NOMO-1 treated with DMSO at 0.1 percent for 48 hours (cell line): ENCODE data around the gene PMP22.
A peak's percentile ranks its signal among the peaks of the same experiment; 100 is the strongest.
"Not testable (repeated sequence)": the region's sequence is repeated elsewhere in the genome, so short reads cannot be mapped to it uniquely, and the experiment has no call there.

Experiments
- DNase-seq: peaks from one replicate; lab custom pipeline; 2025; ENCODE audit not compliant: unreplicated experiment; lab: John Stamatoyannopoulos, UW

PMP22 gene

GRCh38 chr17:15257258-15257788, 7.8 kb downstream of the PMP22 start:
- DNase-seq, result peak; percentile 44

- no peak for DNase-seq
Measured at GRCh38 chr17:15256689-15257088, 8.4 kb downstream of the PMP22 start.

GRCh38 chr17:15255713-15256454, 9.2 kb downstream of the PMP22 start:
- no peak for DNase-seq

- no peak for DNase-seq
Measured at GRCh38 chr17:15250135-15250860, 14.8 kb downstream of the PMP22 start.

GRCh38 chr17:15249487-15249886, 15.6 kb downstream of the PMP22 start:
- DNase-seq, result peak; percentile 26

- DNase-seq, result no peak
Measured at GRCh38 chr17:15247891-15248529, 17.1 kb downstream of the PMP22 start.

- no peak for DNase-seq
Measured at GRCh38 chr17:15245054-15245453, 20.1 kb downstream of the PMP22 start.

- no peak for DNase-seq
Measured at GRCh38 chr17:15240644-15241043, 24.5 kb downstream of the PMP22 start.

GRCh38 chr17:15239491-15239890, 25.6 kb downstream of the PMP22 start:
- no peak for DNase-seq

- no peak for DNase-seq
Measured at GRCh38 chr17:15238676-15239422, 26.3 kb downstream of the PMP22 start.

- DNase-seq, result peak; percentile 93
Measured at GRCh38 chr17:15238057-15238456, 27.1 kb downstream of the PMP22 start.

- no peak for DNase-seq
Measured at GRCh38 chr17:15237106-15237425, 28.1 kb downstream of the PMP22 start.

- peak; percentile 84 for DNase-seq
Measured at GRCh38 chr17:15236281-15237105, 28.6 kb downstream of the PMP22 start.

GRCh38 chr17:15233971-15234370, 31.2 kb downstream of the PMP22 start:
- no peak for DNase-seq

- peak; percentile 59 for DNase-seq
Measured at GRCh38 chr17:15233022-15233805, 31.9 kb downstream of the PMP22 start.

- DNase-seq, result no peak
Measured at GRCh38 chr17:15232517-15232915, 32.6 kb downstream of the PMP22 start.

GRCh38 chr17:15231851-15232516, 33.1 kb downstream of the PMP22 start:
- no peak for DNase-seq

- DNase-seq, result no peak
Measured at GRCh38 chr17:15230866-15231265, 34.3 kb downstream of the PMP22 start.

GRCh38 chr17:15221827-15222226, 43.3 kb downstream of the PMP22 start:
- not testable (repeated sequence) for DNase-seq
